ENCODE data around the gene FASTKD1.
A peak's percentile ranks its signal among the peaks of the same experiment; 100 is the strongest.
"Not testable (repeated sequence)": the region's sequence is repeated elsewhere in the genome, so short reads cannot be mapped to it uniquely, and the experiment has no call there.

Gene FASTKD1

GRCh38 chr2:169569948-169570347, 3.7 kb downstream of the FASTKD1 start:
- DNase-seq, result no peak

DNA sequence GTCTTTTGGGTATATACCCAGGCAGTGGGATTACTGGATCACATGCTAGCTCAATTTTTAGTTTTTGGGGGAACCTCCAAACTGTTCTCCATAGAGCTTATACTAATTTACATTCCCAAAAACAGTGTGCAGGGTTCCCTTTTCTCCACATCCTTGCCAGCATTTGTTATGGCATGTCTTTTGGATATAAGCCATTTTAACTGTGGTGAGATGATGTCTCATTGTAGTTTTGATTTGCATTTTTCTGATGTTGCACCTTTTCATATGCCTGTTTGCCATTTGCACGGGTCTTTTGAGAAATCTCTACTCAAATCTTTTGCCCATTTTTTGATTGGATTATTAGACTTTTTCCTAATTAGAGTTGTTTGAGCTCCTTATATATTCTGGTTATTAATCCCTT, 8.0 kb downstream of the FASTKD1 start:
- no peak for DNase-seq

DNA sequence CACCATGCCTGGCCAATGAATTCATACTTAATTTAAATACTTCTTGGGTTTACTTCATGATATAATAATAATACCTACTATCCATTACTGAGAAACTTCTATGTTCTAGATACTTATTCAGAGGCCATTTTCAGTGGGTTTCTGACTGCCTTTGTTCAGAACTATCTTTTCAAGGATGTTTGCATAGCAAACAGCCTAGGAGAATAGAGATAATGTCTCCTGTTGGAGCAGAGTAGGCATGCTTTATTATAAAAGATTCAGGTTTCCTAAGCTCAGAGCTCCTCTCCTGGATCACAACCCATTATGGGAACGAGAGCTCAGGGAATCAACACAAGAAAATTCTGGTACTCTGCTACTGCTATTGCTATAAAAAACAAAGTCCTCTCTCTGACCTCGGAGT, 11.1 kb downstream of the FASTKD1 start:
- DNase-seq, result no peak

GRCh38 chr2:169562084-169562483, 11.6 kb downstream of the FASTKD1 start:
- DNase-seq, result not testable (repeated sequence)

DNA sequence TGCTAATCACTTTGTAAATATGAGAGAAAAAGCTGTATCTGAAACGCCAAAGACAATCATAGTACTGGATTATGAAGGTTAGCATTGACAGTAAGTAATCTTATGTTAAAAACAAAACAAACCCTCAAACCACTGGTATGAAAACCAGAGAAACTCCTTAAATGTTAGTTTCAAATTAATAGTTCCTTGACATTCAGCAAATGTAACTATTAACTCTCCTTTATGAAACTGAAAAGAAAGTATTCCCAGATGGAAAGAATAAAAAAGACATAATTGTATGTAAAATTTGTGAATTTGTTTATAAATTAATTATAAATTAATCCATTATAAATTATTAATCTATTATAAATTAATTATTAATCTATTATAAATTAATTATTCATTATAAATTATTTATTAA, 12.3 kb downstream of the FASTKD1 start:
- no peak for DNase-seq

GRCh38 chr2:169546756-169547155, 26.9 kb downstream of the FASTKD1 start:
- no peak for DNase-seq

- DNase-seq, result no peak
These were observed 31.2 kb downstream of the FASTKD1 start for GRCh38 chr2:169542433-169542832.

- DNase-seq, result no peak
These were observed 33.5 kb downstream of the FASTKD1 start for GRCh38 chr2:169540146-169540545.

- not testable (repeated sequence) for DNase-seq
These were observed 34.2 kb downstream of the FASTKD1 start for GRCh38 chr2:169539460-169539859.

DNA sequence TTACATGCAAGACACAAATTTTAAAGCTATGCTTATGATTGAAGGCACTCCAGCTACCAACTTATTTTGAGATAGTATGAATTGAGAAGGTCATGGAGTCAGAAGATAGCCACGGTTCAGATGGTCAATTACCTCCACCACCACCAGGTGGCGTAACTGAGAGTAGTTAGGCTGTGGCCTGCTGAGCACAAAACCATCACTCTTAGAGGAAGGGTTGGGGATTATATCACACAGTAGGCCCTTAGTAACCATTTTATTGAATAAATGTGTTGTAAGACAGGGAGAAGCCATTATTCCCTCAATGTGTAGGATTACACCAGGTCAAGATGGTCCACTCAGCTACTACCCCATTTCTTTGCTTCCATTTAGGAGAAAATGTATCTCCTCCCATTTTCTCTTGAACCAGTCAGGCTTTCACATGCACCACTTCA, 45.4 kb downstream of the FASTKD1 start:
- peak; percentile 23 for DNase-seq

GRCh38 chr2:169526451-169526850, 47.2 kb downstream of the FASTKD1 start:
- DNase-seq, result no peak

GRCh38 chr2:169525434-169525833, 48.2 kb downstream of the FASTKD1 start:
- DNase-seq, result no peak

GRCh38 chr2:169523681-169524080, 50.0 kb downstream of the FASTKD1 start:
- DNase-seq, result no peak

GRCh38 chr2:169520896-169521295, 52.8 kb downstream of the FASTKD1 start:
- no peak for DNase-seq

DNA sequence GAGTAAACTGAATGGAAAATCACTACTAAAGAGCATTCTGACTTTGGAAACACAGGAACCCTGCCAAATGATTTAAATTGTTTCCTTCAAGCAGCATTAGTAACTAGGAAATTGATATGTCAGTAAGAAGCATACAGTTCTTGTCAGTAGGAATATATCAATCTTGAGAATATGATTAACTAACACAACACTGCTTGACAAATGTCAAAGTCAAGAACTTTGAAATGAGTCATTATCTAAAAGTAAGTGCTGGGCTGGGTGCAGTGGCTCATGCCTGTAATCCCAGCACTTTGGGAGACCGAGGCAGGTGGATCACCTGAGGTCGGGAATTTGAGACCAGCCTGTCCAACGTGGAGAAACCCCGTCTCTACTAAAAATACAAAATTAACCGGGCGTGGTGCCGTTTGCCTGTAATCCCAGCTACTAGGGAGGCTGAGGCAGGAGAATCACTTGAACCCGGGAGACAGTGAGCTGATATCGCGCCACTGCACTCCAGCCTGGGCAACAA, 57.1 kb downstream of the FASTKD1 start:
- DNase-seq, result not testable (repeated sequence)

GRCh38 chr2:169514758-169515157, 58.9 kb downstream of the FASTKD1 start:
- not testable (repeated sequence) for DNase-seq

- DNase-seq, result no peak
These were observed 59.7 kb downstream of the FASTKD1 start for GRCh38 chr2:169513926-169514325.

DNA sequence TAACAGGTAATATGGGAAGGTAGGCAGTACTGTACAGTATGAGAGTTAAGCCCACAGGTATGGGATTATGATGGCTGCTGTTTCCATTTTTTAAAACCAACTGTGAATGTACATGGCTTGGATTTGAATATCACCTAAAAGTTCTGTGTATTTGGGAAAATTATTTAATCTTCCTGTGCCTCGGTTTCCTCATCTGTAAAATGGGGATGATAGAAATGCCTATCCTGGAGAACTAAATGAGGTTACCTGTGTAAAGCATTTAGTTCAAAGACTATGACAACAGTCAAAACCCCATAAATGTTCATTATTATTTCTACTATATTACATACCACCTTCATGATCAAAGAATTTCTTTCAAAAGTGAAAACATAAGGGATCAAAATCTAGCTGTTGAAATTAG, 60.6 kb downstream of the FASTKD1 start:
- no peak for DNase-seq

GRCh38 chr2:169512525-169512924, 61.1 kb downstream of the FASTKD1 start:
- no peak for DNase-seq

DNA sequence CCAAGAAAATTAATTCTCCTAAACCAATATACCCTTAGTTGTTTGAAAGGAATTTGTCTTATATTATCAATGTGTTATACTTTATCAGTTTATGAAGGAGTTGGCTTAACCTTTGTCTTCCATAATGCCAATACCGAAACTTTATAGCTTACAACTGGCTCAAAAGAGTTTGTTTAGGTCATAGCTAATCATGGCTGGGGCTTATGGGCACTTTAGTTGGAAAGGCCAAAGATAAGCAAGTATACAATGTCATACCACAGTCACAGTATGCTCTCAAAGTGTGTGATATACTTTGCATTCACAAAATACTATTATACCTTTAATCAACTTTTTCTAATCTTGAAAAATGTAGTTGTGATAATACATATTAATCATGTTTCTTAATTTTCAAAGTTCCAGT, 61.8 kb downstream of the FASTKD1 start:
- DNase-seq, result no peak

DNA sequence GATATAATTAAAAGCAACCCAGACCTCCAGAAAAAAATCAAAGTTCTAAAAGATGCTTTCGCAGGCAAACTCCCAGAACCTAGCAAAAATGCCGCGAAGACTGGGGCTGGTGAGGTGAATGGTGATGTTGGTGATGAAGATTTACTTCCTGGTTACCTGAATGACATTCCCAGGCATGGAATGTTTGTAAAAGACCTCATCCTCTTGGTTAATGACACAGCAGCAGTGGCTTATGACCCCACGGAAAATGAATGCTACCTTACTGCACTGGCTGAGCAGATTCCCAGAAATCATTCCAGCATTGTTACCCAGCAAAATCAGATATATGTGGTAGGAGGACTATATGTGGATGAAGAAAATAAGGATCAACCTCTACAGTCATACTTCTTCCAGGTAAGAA, 63.2 kb downstream of the FASTKD1 start:
- no peak for DNase-seq

- no peak for DNase-seq
These were observed 63.7 kb downstream of the FASTKD1 start for GRCh38 chr2:169509955-169510354.

DNA sequence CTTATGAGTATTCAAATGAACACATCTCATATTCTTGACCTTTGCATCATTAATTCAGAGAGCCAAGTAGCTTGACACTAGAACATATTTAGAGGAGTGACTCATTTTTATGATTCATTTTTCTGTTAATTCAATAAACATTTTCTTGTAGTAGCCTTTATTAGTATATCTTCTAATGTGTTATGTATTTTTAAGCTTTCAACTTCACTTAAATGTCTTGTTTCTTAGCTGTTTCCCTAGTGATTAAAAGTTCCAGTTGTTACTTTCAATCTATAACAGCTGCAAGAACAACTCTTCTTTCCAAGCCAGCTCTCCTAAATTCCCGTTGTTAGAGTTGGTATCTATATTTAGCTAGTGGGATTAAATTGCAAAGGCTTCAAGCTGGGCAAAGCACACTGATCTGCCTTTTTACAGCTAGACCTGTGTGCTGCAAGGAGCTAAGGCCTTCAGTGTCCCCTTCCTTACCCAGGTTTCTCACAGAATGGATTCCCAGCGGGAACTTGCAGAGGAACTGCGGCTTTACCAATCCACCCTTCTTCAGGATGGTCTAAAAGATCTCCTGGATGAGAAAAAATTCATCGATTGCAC, 64.3 kb downstream of the FASTKD1 start, which contains the start of gene KLHL41:
KLHL41 (plus strand) TSS at position 405 of the 588 bp plus-strand sequence; CDS start at position 482, 77 bp downstream.
- DNase-seq, result no peak

GRCh38 chr2:169507698-169508097, 66.0 kb downstream of the FASTKD1 start:
- DNase-seq, result peak; percentile 32

GRCh38 chr2:169504651-169505050, 69.0 kb downstream of the FASTKD1 start:
- DNase-seq, result no peak
